NB4 (cell line): Measurements from ENCODE around the gene TSNAX.

Source experiments
- TF ChIP-seq, protein P1 (sequence below): IDR thresholded peaks from one replicate; pipeline ENCODE4 v1.5.1; 2012; ENCODE audit warnings: low read depth, low read length
- TF ChIP-seq, protein P2 (sequence below): IDR thresholded peaks from 2 replicates; pipeline ENCODE4 v1.6.1; 2011; ENCODE audit warnings: low read depth, low read length

DNA sequence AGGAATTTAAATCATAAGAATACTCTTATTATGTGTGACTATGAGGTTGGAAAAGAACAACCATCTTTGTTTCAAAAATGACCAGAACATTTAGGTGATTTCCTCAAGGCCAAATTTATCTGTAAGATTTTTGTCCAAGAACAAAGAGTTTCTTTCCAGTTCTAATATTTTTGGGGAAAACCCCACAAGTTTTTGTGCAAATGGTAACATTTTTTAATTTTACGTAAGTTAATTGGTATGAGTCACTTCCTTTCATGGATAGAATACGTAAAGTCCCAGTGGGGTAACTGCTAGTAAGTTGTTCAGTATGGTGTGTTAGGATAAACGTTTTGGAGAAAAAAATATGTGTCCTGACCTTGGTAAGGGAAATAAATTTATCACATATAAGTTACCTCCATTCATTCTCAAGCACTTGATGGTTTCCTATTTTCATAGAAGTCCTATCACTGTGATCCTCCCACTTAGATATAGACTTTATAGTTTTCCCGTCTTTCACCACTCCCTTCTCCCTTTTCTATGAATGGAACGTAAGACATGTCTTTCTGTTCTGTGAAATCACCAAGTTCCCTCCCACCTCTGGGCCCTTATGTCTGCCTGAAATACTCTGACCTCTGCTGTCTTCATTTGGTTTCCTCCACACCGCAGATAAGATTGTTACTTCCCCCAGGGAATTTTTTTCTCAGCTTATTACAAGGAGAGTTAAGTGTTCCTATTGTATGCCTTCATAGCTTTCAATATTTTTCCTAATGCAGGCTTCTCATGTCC is 34.9 kb upstream of the TSNAX start:
- TF ChIP-seq, protein P1, sequence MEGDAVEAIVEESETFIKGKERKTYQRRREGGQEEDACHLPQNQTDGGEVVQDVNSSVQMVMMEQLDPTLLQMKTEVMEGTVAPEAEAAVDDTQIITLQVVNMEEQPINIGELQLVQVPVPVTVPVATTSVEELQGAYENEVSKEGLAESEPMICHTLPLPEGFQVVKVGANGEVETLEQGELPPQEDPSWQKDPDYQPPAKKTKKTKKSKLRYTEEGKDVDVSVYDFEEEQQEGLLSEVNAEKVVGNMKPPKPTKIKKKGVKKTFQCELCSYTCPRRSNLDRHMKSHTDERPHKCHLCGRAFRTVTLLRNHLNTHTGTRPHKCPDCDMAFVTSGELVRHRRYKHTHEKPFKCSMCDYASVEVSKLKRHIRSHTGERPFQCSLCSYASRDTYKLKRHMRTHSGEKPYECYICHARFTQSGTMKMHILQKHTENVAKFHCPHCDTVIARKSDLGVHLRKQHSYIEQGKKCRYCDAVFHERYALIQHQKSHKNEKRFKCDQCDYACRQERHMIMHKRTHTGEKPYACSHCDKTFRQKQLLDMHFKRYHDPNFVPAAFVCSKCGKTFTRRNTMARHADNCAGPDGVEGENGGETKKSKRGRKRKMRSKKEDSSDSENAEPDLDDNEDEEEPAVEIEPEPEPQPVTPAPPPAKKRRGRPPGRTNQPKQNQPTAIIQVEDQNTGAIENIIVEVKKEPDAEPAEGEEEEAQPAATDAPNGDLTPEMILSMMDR: no peak
- TF ChIP-seq, protein P2, sequence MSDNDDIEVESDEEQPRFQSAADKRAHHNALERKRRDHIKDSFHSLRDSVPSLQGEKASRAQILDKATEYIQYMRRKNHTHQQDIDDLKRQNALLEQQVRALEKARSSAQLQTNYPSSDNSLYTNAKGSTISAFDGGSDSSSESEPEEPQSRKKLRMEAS: no peak
